Stimulated activated memory B cell treated with anti-CD40 and anti-IgM and Interleukin-4, amounts not matched to agents 10 μg/mL and 1 μg/mL and 100 μg/mL, for 72 hours (primary cell): ENCODE data around the gene RNF217.
"Not testable (repeated sequence)": the region's sequence is repeated elsewhere in the genome, so short reads cannot be mapped to it uniquely, and the experiment has no call there.

Experiments
- ATAC-seq: fragments of 150-1000 bp; cut with Tn5 transposase; 2 replicates; pipeline ENCODE4 v1.10.0; 2021
- H3K27ac Mint-ChIP-seq: one replicate; pipeline ENCODE4 v1.8.0; 2022; ENCODE audit warnings: mild to moderate bottlenecking, mixed read lengths
- H3K27me3 Mint-ChIP-seq: one replicate; pipeline ENCODE4 v1.8.0; 2022; ENCODE audit warnings: mixed read lengths
- H3K36me3 Mint-ChIP-seq: one replicate; pipeline ENCODE4 v1.8.0; 2022; ENCODE audit warnings: mixed read lengths
- H3K4me1 Mint-ChIP-seq: one replicate; pipeline ENCODE4 v1.8.0; 2022; ENCODE audit warnings: mixed read lengths
- H3K4me3 Mint-ChIP-seq: one replicate; pipeline ENCODE4 v1.8.0; 2022; ENCODE audit warnings: mild to moderate bottlenecking, moderate library complexity, mixed read lengths
- H3K9me3 Mint-ChIP-seq: one replicate; pipeline ENCODE4 v1.8.0; 2022; ENCODE audit warnings: mixed read lengths

Gene RNF217

DNA sequence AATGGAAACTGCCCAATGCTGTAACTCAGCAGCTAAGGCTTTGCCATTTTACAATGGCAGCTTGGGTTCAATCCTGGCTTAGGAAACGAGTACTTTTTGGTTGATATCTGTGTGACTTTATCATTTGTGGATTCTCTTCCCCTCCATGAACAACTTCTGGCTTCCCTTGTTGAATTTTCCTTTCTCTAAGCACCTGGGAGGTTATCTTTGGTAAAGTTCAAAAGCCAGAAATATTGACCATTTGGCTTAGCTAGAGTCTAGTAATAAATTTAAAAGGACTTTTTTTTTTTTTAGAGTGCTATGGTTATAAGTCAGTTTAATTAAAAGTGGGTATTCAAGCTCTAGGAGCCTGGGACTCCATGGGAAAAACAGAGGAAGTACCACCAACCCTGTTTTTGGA lies 159.7 kb downstream of the RNF217 start:
- H3K27ac Mint-ChIP-seq, result no peak overlapping the region
- H3K9me3 Mint-ChIP-seq, result peaks cover 6% of the 10 kb centered on the region
- H3K36me3 Mint-ChIP-seq, result no peaks in the 10 kb centered on the region
- H3K4me3 Mint-ChIP-seq, result no peak overlapping the region
- no peaks in the 10 kb centered on the region for H3K4me1 Mint-ChIP-seq
- H3K27me3 Mint-ChIP-seq, result peaks cover 13% of the 10 kb centered on the region
- ATAC-seq, result no peak

DNA sequence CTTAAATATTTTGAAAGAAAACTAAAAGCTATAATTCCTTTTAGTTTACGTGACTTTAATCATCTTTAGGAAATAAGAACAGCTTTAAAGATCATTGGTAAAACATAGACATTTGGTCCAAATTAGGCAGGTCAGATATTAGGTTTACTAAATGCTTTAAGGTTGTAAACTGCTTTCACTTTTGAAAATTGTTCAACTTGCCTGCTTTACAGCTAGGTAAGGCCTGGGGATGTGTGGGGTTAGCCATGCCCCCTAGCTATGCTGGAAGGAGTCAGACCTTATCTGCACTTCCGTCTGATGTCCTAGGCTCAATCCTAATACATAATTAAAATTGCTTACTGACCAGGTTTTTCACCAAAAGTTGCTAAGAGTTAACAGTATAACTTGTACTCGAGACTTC lies 160.8 kb downstream of the RNF217 start:
- no peak for ATAC-seq
- Mint-ChIP-seq H3K4me3 (no peak overlapping the region), H3K36me3 (no peaks in the 10 kb centered on the region), H3K27me3 (peaks cover 13% of the 10 kb centered on the region), H3K27ac (no peak overlapping the region), H3K9me3 (peaks cover 6% of the 10 kb centered on the region), H3K4me1 (no peaks in the 10 kb centered on the region)

DNA sequence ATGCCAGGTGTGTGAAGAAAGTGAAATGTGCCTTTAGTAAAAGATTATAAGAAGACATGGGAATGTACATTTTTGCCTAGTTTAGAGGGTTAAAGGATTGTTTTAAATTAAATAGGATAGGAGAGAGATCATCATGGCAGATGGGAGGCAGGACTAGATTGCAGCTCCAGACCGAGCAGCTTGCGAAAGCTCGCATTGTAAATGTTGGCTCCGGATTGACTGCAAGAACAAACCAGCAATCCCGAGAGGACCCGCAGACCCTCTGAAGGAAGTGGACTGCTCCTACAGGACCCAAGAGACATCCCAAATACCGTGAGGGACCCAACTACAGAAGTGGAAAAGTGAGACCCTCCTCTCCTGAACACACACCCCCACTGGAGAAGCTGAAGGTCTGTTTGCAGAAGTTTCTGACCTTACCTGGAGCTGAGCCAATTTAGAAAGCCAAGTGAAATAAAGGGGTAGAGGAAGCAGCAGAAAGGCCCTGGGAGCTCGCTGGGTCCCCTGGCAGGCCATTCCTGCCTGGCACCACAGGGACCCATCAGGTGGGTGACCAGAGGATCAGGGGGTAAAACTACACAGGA lies 161.3 kb downstream of the RNF217 start:
- no peak overlapping the region for H3K4me3 Mint-ChIP-seq
- peaks cover 6% of the 10 kb centered on the region for H3K9me3 Mint-ChIP-seq
- ATAC-seq, result no peak

DNA sequence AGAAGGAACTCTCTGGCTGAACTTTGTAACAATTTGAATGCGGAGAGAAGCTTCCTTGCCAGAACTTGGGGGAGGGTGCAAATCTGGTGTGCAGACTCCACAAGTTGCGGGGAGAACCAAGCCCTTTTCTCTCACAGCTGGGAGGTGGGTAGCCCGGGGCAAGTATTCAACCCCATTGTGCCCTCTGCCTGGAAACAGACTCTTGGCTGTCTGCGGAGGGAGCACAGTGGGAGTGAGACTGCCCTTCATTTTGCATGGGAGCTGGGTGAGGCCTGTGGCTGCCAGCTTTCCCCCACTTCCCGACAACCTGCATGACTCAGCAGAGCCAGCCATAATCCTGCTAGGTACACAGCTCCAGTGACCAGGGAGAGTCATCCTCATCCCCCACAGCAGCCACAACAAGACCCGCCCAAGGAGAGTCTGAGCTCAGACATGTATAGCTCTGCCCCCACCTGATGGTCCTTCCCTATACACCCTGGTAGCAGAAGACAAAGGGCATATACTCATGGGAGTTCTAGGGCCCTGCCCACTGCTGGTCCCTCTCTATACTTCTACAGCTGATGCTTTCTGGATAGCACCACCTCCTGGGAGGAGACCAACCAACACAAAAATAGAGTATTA lies 161.9 kb downstream of the RNF217 start:
- ATAC-seq, result no peak
- Mint-ChIP-seq H3K27ac (no peak overlapping the region), H3K4me3 (no peak overlapping the region), H3K4me1 (no peaks in the 10 kb centered on the region), H3K9me3 (peaks cover 6% of the 10 kb centered on the region), H3K36me3 (no peaks in the 10 kb centered on the region), H3K27me3 (peaks cover 13% of the 10 kb centered on the region)

More for the DNA sequence above, 161.3 kb downstream of the RNF217 start:
- no peaks in the 10 kb centered on the region for H3K36me3 Mint-ChIP-seq
- H3K27ac Mint-ChIP-seq, result no peak overlapping the region
- no peaks in the 10 kb centered on the region for H3K4me1 Mint-ChIP-seq
- H3K27me3 Mint-ChIP-seq, result peaks cover 13% of the 10 kb centered on the region

DNA sequence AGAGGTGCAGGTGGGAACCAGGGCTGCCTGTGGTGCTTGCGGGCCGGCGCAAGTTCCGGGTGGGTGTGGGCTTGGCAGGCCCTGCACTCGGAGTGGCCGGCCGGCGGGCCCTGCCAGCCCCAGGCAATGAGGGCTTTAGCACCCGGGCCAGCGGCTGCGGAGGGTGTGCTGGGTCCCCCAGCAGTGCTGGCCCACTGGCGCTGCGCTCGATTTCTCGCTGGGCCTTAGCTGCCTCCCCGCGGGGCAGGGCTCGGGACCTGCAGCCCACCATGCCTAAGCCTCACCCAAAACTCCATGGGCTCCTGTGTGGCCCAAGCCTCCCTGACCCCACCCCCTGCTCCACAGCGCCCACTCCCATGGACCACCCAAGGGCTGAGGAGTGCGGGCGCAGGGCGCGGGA lies 163.6 kb downstream of the RNF217 start:
- H3K27me3 Mint-ChIP-seq, H3K9me3 Mint-ChIP-seq, H3K4me1 Mint-ChIP-seq, H3K27ac Mint-ChIP-seq, ATAC-seq, H3K36me3 Mint-ChIP-seq, H3K4me3 Mint-ChIP-seq: not testable (repeated sequence)

DNA sequence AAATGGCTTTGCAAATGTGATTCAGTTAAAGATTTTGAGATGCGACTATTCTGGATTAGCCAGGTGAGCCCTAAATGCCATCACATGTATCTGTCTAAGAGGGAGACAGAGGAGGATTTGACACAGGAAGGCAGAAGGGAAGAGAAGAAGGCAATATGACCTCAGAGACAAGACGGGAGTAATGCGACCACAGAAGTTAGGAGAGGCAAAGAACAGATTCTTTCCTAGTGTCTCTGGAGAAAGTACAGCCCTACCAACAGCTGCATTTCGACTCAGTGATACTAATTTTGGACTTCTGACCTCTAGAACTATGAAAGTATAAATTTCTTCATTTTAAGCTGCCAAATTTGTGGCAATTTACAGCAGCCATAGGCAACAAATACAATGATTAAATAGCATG lies 167.1 kb downstream of the RNF217 start:
- Mint-ChIP-seq H3K36me3 (no peaks in the 10 kb centered on the region), H3K4me1 (no peaks in the 10 kb centered on the region)

GRCh38 chr6:125132058-125132457 lies 169.8 kb downstream of the RNF217 start:
- Mint-ChIP-seq H3K36me3 (no peaks in the 10 kb centered on the region), H3K27me3 (no peaks in the 10 kb centered on the region), H3K9me3 (no peaks in the 10 kb centered on the region)

More for the DNA sequence above, 167.1 kb downstream of the RNF217 start:
- no peak for ATAC-seq
- H3K4me3 Mint-ChIP-seq, result no peak overlapping the region
- H3K9me3 Mint-ChIP-seq, result peaks cover 6% of the 10 kb centered on the region
- no peak overlapping the region for H3K27ac Mint-ChIP-seq
- no peaks in the 10 kb centered on the region for H3K27me3 Mint-ChIP-seq

GRCh38 chr6:125136378-125136777 lies 174.1 kb downstream of the RNF217 start:
- Mint-ChIP-seq H3K4me3 (no peak overlapping the region), H3K27ac (no peak overlapping the region), H3K27me3 (no peaks in the 10 kb centered on the region), H3K4me1 (no peaks in the 10 kb centered on the region), H3K36me3 (no peaks in the 10 kb centered on the region), H3K9me3 (no peaks in the 10 kb centered on the region)
- ATAC-seq, result no peak

More at GRCh38 chr6:125132058-125132457, 169.8 kb downstream of the RNF217 start:
- no peaks in the 10 kb centered on the region for H3K4me1 Mint-ChIP-seq
- no peak overlapping the region for H3K4me3 Mint-ChIP-seq
- no peak for ATAC-seq
- no peak overlapping the region for H3K27ac Mint-ChIP-seq

- Mint-ChIP-seq H3K9me3 (no peaks in the 10 kb centered on the region), H3K27me3 (no peaks in the 10 kb centered on the region), H3K27ac (no peak overlapping the region), H3K36me3 (no peaks in the 10 kb centered on the region), H3K4me1 (no peaks in the 10 kb centered on the region), H3K4me3 (no peak overlapping the region)
- ATAC-seq, result no peak
Observed at GRCh38 chr6:125138083-125138482, 175.8 kb downstream of the RNF217 start.

DNA sequence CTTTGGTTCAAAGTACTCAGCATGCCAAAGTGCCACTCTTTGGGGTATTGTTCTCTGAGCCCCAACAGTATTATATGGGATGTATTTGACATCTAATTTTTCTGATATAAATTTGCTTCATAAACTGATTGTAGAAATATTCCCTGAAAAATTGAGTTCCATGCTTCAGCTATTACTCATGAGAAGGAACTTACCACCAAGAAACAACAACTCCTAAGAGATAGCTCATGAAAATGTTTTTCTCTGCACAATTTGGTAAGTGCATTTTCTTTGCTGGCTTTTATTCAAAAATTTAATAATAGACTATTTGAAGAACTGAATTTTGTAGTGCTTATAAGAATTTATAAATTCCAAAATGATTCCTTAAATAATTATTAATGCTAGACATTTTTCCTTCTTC lies 178.6 kb downstream of the RNF217 start:
- Mint-ChIP-seq H3K27me3 (no peaks in the 10 kb centered on the region), H3K4me3 (no peak overlapping the region), H3K9me3 (no peaks in the 10 kb centered on the region), H3K36me3 (no peaks in the 10 kb centered on the region), H3K27ac (no peak overlapping the region), H3K4me1 (no peaks in the 10 kb centered on the region)
- ATAC-seq, result no peak
